H1 (cell line): ENCODE measurements around the gene JAKMIP2. TPM values are rescaled to one million over a fixed set of nuclear protein-coding genes. Genes with fewer than 3 reads are reported as not detected.

ENCODE experiments used
- CTCF ChIA-PET: fragments of 300-600 bp; sonication (Branson Sonifier 250); formaldehyde crosslinking; loops from one replicate; lab custom pipeline; 2021; ENCODE audit not compliant: partially characterized antibody; lab: Charles Lee
- POLR2A ChIA-PET: fragments of 300-600 bp; sonication (Branson Sonifier 250); formaldehyde crosslinking; loops from one replicate; lab custom pipeline; 2021; ENCODE audit warnings: inconsistent platforms; ENCODE audit not compliant: partially characterized antibody; lab: Charles Lee
- DNase-seq, 2 experiments: peaks; one replicate each; pipeline versions ENCODE4 v3.0.0 to v3.0.0-alpha.2; 2010 to 2022; ENCODE audit warnings: low spot score in 2 of 2, low read depth in 1 of 2, mixed read lengths in 1 of 2
- FAIRE-seq: peaks from 2 replicates; lab custom pipeline; 2011; peaks lifted over from hg19 to GRCh38; lab: Jason Lieb, UNC
- H2AFZ ChIP-seq: 2 replicates; pipeline ENCODE4 v1.8.1; 2012; ENCODE audit warnings: low read length, inconsistent platforms
- H2AK5ac ChIP-seq: 2 replicates; pipeline ENCODE4 v1.6.1; 2013; ENCODE audit warnings: low read depth, low read length
- H2BK120ac ChIP-seq: replicated peaks from 2 replicates; pipeline ENCODE3; 2013; ENCODE audit warnings: low read depth, low read length, inconsistent platforms
- H2BK12ac ChIP-seq: 2 replicates; pipeline ENCODE4 v1.6.1; 2013; ENCODE audit warnings: low read depth, low read length
- H2BK15ac ChIP-seq: 2 replicates; pipeline ENCODE4 v1.6.1; 2013; ENCODE audit warnings: low read length
- H2BK20ac ChIP-seq: 2 replicates; pipeline ENCODE4 v1.6.1; 2013; ENCODE audit warnings: low read length
- H2BK5ac ChIP-seq: 2 replicates; pipeline ENCODE4 v1.6.1; 2013; ENCODE audit warnings: low read depth, low read length
- H3K14ac ChIP-seq: 2 replicates; pipeline ENCODE4 v1.6.1; 2013; ENCODE audit warnings: inconsistent platforms; ENCODE audit not compliant: insufficient read length
- H3K18ac ChIP-seq: 2 replicates; pipeline ENCODE4 v1.6.1; 2013; ENCODE audit warnings: low read length; ENCODE audit errors: extremely low read depth
- H3K23ac ChIP-seq: 2 replicates; pipeline ENCODE4 v1.6.1; 2013; ENCODE audit warnings: inconsistent platforms; ENCODE audit not compliant: insufficient read length
- H3K23me2 ChIP-seq: 2 replicates; pipeline ENCODE4 v1.6.1; 2013; ENCODE audit warnings: low read depth, low read length
- H3K27ac ChIP-seq: 2 replicates; pipeline ENCODE4 v1.6.1; 2011; ENCODE audit warnings: low read depth, low read length, inconsistent platforms
- H3K27me3 ChIP-seq, 4 experiments: replicated peaks in 1 of 4; 1 replicate in 1 of 4; 2 replicates in 3 of 4; pipeline versions ENCODE4 v1.6.1 to v1.8.1; 2011 to 2013; ENCODE audit warnings: low read length in 3 of 4, mild to moderate bottlenecking in 3 of 4, inconsistent platforms in 2 of 4, mixed read lengths in 2 of 4, moderate library complexity in 1 of 4; ENCODE audit not compliant: control insufficient read depth in 3 of 4, insufficient read depth in 3 of 4; ENCODE audit errors: extremely low read depth in 1 of 4
- H3K36me3 ChIP-seq, 4 experiments: 2 replicates each; pipeline versions ENCODE4 v1.6.1 to v1.8.1; 2011 to 2013; ENCODE audit warnings: mild to moderate bottlenecking in 4 of 4, low read length in 3 of 4, moderate library complexity in 2 of 4, control low read depth in 1 of 4, inconsistent platforms in 1 of 4; ENCODE audit not compliant: insufficient read depth in 4 of 4, control insufficient read depth in 2 of 4
- H3K4ac ChIP-seq: replicated peaks from 2 replicates; pipeline ENCODE3; 2013; ENCODE audit warnings: low read length, low read depth, mixed read lengths, inconsistent platforms; ENCODE audit not compliant: insufficient read length
- H3K4me1 ChIP-seq, 4 experiments: replicated peaks in 1 of 4; 1 replicate in 1 of 4; 2 replicates in 3 of 4; pipeline versions ENCODE4 v1.6.1 to v1.8.1; 2011 to 2013; ENCODE audit warnings: low read length in 3 of 4, inconsistent platforms in 2 of 4, mixed read lengths in 1 of 4; ENCODE audit not compliant: insufficient read depth in 4 of 4, control insufficient read depth in 3 of 4
- H3K4me2 ChIP-seq, 2 experiments: 2 replicates each; pipeline versions ENCODE4 v1.6.1 to v1.8.1; 2011 to 2013; ENCODE audit warnings: low read depth in 2 of 2, low read length in 2 of 2, control low read depth in 1 of 2, inconsistent platforms in 1 of 2, mild to moderate bottlenecking in 1 of 2; ENCODE audit not compliant: insufficient read depth in 1 of 2
- H3K4me3 ChIP-seq, 4 experiments: fragments of 200-600, 300-600 bp in 1 of 4; sonication (generic), shearing (Covaris generic), sonication (Bioruptor Twin) in 1 of 4; 2 replicates each; pipeline versions ENCODE4 v1.5.1 to v1.8.1; 2011 to 2016; ENCODE audit warnings: low read length in 4 of 4, low read depth in 3 of 4, control low read depth in 2 of 4, inconsistent platforms in 2 of 4, mild to moderate bottlenecking in 2 of 4, mixed read lengths in 1 of 4, moderate library complexity in 1 of 4; ENCODE audit not compliant: insufficient read depth in 2 of 4; ENCODE audit errors: extremely low read depth in 1 of 4
- H3K56ac ChIP-seq: replicated peaks from 2 replicates; pipeline ENCODE3; 2013; ENCODE audit warnings: low read depth, mild to moderate bottlenecking, mixed read lengths, low read length, inconsistent platforms; ENCODE audit not compliant: insufficient read length
- H3K79me1 ChIP-seq: 2 replicates; pipeline ENCODE4 v1.6.1; 2013; ENCODE audit warnings: low read depth, low read length, control low read depth
- H3K79me2 ChIP-seq, 2 experiments: 2 replicates each; pipeline versions ENCODE4 v1.6.1 to v1.8.1; 2012 to 2013; ENCODE audit warnings: low read length in 2 of 2, mild to moderate bottlenecking in 2 of 2, inconsistent platforms in 1 of 2; ENCODE audit not compliant: insufficient read depth in 2 of 2, control insufficient read depth in 1 of 2
- H3K9ac ChIP-seq, 4 experiments: replicated peaks in 1 of 4; 1 replicate in 1 of 4; 2 replicates in 3 of 4; pipeline versions ENCODE4 v1.6.1 to v1.8.1; 2011 to 2013; ENCODE audit warnings: low read depth in 3 of 4, low read length in 3 of 4, control low read depth in 2 of 4, mild to moderate bottlenecking in 2 of 4, moderate library complexity in 2 of 4, inconsistent platforms in 1 of 4; ENCODE audit errors: extremely low read depth in 1 of 4
- H3K9me3 ChIP-seq, 2 experiments: 2 replicates each; pipeline versions ENCODE4 v1.6.1 to v1.8.1; 2012 to 2013; ENCODE audit warnings: mild to moderate bottlenecking in 2 of 2, moderate library complexity in 2 of 2, control low read depth in 1 of 2, inconsistent platforms in 1 of 2, low read depth in 1 of 2, low read length in 1 of 2, mixed read lengths in 1 of 2; ENCODE audit not compliant: insufficient read depth in 2 of 2
- H4K20me1 ChIP-seq, 2 experiments: replicated peaks in 1 of 2; 2 replicates each; pipeline versions ENCODE3 to v1.8.1; 2011 to 2013; ENCODE audit warnings: inconsistent platforms in 2 of 2, low read length in 2 of 2, mild to moderate bottlenecking in 1 of 2; ENCODE audit not compliant: insufficient read depth in 2 of 2, control insufficient read depth in 1 of 2
- H4K5ac ChIP-seq: 2 replicates; pipeline ENCODE4 v1.6.1; 2013; ENCODE audit warnings: low read length, low read depth, mixed read lengths, inconsistent platforms; ENCODE audit not compliant: insufficient read length
- H4K8ac ChIP-seq: 2 replicates; pipeline ENCODE4 v1.8.0; 2013; ENCODE audit warnings: mild to moderate bottlenecking, moderate library complexity, low read length, inconsistent platforms; ENCODE audit not compliant: insufficient read depth; ENCODE audit errors: extremely low read depth
- H4K91ac ChIP-seq: replicated peaks from 2 replicates; pipeline ENCODE3; 2013; ENCODE audit warnings: low read length, mixed read lengths, inconsistent platforms; ENCODE audit not compliant: insufficient read length
- CHD1 ChIP-seq: IDR thresholded peaks from 2 replicates; pipeline ENCODE4 v1.6.1; 2012; ENCODE audit warnings: low read depth, low read length, improper control_type of control experiment
- CHD2 ChIP-seq: IDR thresholded peaks from 2 replicates; pipeline ENCODE4 v1.6.1; 2012; ENCODE audit warnings: low read length, improper control_type of control experiment
- CREB1 ChIP-seq: IDR thresholded peaks from 2 replicates; pipeline ENCODE4 v1.6.1; 2012; ENCODE audit warnings: inconsistent platforms
- EP300 ChIP-seq, 2 experiments: IDR thresholded peaks; 1 replicate in 1 of 2; 2 replicates in 1 of 2; pipeline ENCODE4 v1.6.1; 2011 to 2012; ENCODE audit warnings: low read depth in 2 of 2, low read length in 2 of 2, mild to moderate bottlenecking in 2 of 2, borderline replicate concordance in 1 of 2, inconsistent platforms in 1 of 2, moderate library complexity in 1 of 2
- FOSL1 ChIP-seq: IDR thresholded peaks from 2 replicates; pipeline ENCODE4 v1.6.1; 2011; ENCODE audit warnings: mild to moderate bottlenecking, low read depth, low read length, moderate library complexity; ENCODE audit not compliant: insufficient read depth
- GABPA ChIP-seq: IDR thresholded peaks from 2 replicates; pipeline ENCODE4 v1.6.1; 2011; ENCODE audit warnings: mild to moderate bottlenecking, low read length, moderate library complexity, borderline replicate concordance; ENCODE audit not compliant: insufficient read depth
- HDAC6 ChIP-seq: IDR thresholded peaks from one replicate; pipeline ENCODE4 v1.7.1; 2012; ENCODE audit warnings: low read depth, mild to moderate bottlenecking, inconsistent platforms, low read length, moderate library complexity
- NANOG ChIP-seq: IDR thresholded peaks from 2 replicates; pipeline ENCODE4 v1.6.1; 2011; ENCODE audit warnings: low read length, low read depth, mild to moderate bottlenecking, inconsistent platforms; ENCODE audit not compliant: insufficient read depth, poor library complexity, severe bottlenecking
- PHF8 ChIP-seq: fragments of 200-600 bp; sonication (generic); conservative IDR thresholded peaks from 2 replicates; pipeline ENCODE4 v1.7.1; 2012; ENCODE audit warnings: low read depth, mild to moderate bottlenecking, inconsistent platforms, low read length, moderate library complexity
- POU5F1 ChIP-seq: IDR thresholded peaks from 2 replicates; pipeline ENCODE4 v1.6.1; 2011; ENCODE audit warnings: low read depth, mild to moderate bottlenecking, low read length, moderate library complexity
- SIN3A ChIP-seq, 2 experiments: IDR thresholded peaks in 1 of 2; conservative IDR thresholded peaks in 1 of 2; 2 replicates each; pipeline ENCODE4 v1.6.1; 2011 to 2012; ENCODE audit warnings: low read length in 2 of 2, improper control_type of control experiment in 1 of 2, low read depth in 1 of 2, mild to moderate bottlenecking in 1 of 2
- SIX5 ChIP-seq: IDR thresholded peaks from 2 replicates; pipeline ENCODE4 v1.6.1; 2011; ENCODE audit warnings: mild to moderate bottlenecking, low read depth, low read length
- SP4 ChIP-seq: IDR thresholded peaks from 2 replicates; pipeline ENCODE4 v1.6.1; 2012; ENCODE audit warnings: low read length, inconsistent platforms
- YY1 ChIP-seq: IDR thresholded peaks from 2 replicates; pipeline ENCODE4 v1.6.1; 2011; ENCODE audit warnings: low read depth, mild to moderate bottlenecking, low read length
- WGBS, 2 experiments: shearing (Covaris generic) in 1 of 2; methylation state at CpG; one replicate each; pipeline versions ENCODE4 v1.1.6 to v1.1.7; 2013 to 2015; ENCODE audit warnings: low lambda C conversion rate in 2 of 2, mixed read lengths in 2 of 2, inconsistent platforms in 1 of 2, low coverage in 1 of 2, missing lambda C conversion rate in 1 of 2; ENCODE audit not compliant: insufficient replicate concordance in 2 of 2, insufficient coverage in 1 of 2, insufficient read length in 1 of 2; ENCODE audit errors: extremely low coverage in 1 of 2, missing lambda C conversion rate in 1 of 2; 5-methylcytosine and 5-hydroxymethylcytosine counted together
- polyA plus RNA-seq, 7 experiments: library from polyadenylated mRNA; depleted of rRNA in 3 of 7; stranded (reverse) in 5 of 7; unstranded in 2 of 7; fragments of >200 nt in 5 of 7; fragments of 200-250 nt in 2 of 7; gene quantifications; 1 replicate in 5 of 7; 2 replicates in 1 of 7; 4 replicates in 1 of 7; pipeline versions ENCODE4 v1.2.1 to v1.2.3, GENCODE V29; 2011 to 2013; ENCODE audit warnings: missing spikeins in 2 of 7, mixed read lengths in 2 of 7
- total RNA-seq: library from RNA; stranded (reverse); fragmentation: NEBNext Ultra II Directional; extraction: Animal tissue kit (Norgen Biotek cat#: 25700); gene quantifications from 2 replicates; pipeline ENCODE4 v1.2.1, GENCODE V29; 2021

Gene JAKMIP2
- total and polyA plus RNA-seq, 2 of the 8 experiments (the other 6 are each of a cell fraction or from before 2014, with no cell fraction given) = 2.4 to 13.6 TPM

GRCh38 chr5:147733075-147733474 is 49.5 kb downstream of the JAKMIP2 start:
- CTCF ChIA-PET = interaction anchor here (0.9 to 1.5 kb wide), 3 partner anchors 8 to 31 kb away, joined by 3 read pairs; no protein-coding TSS in a partner anchor
- no peak for FAIRE-seq
- TF ChIP-seq PHF8 (no peak), GABPA (no peak), SP4 (no peak), YY1 (no peak), CREB1 (no peak), POU5F1 (no peak), FOSL1 (no peak), SIN3A (conservative IDR thresholded peaks at IDR 0.05 in 1 of 2, IDR thresholded peaks at IDR 0.05 in 1 of 2; ENCODE audit: low read depth in 1 of 2, low read length in 2 of 2) (no peak), CHD2 (no peak), EP300 (IDR thresholded peaks at IDR 0.05; ENCODE audit: borderline replicate concordance in 1 of 2, low read depth in 2 of 2, low read length in 2 of 2) (no peak), NANOG (no peak), CHD1 (no peak), SIX5 (no peak), HDAC6 (no peak)

More at GRCh38 chr5:147733075-147733474, 49.5 kb downstream of the JAKMIP2 start:
- no peak overlapping the region for H2BK12ac ChIP-seq
- no peak for DNase-seq
- H2BK20ac ChIP-seq = no peak overlapping the region
- no peak overlapping the region for H4K91ac ChIP-seq
- no peak overlapping the region for H3K4ac ChIP-seq
- H3K9ac ChIP-seq = no peak overlapping the region
- no peak overlapping the region for H3K4me3 ChIP-seq
- H3K4me1 ChIP-seq = peaks cover 0 to 1% (median 0%) of the 10 kb centered on the region in 4 experiments; a peak in 3 of 7 replicates
- H3K18ac ChIP-seq = no peak overlapping the region
- no peak overlapping the region for H2BK120ac ChIP-seq
- no peaks in the 10 kb centered on the region for H4K20me1 ChIP-seq
- POLR2A ChIA-PET = interaction anchor here (1.9 kb wide), 1 partner anchor 9 kb away, joined by 4 read pairs; no protein-coding TSS in a partner anchor
- no peak overlapping the region for H2AK5ac ChIP-seq
- H3K36me3 ChIP-seq = no peaks in the 10 kb centered on the region; a peak in 1 of 8 replicates
- peaks cover 0 to 6% of the 10 kb centered on the region in 2 experiments; a peak in 1 of 4 replicates for H3K79me2 ChIP-seq
- H3K23me2 ChIP-seq = no peaks in the 10 kb centered on the region
- H3K56ac ChIP-seq = no peak overlapping the region
- no peaks in the 10 kb centered on the region for H3K9me3 ChIP-seq
- H3K27ac ChIP-seq = no peak overlapping the region
- no peaks in the 10 kb centered on the region for H3K27me3 ChIP-seq
- H3K14ac ChIP-seq = no peak overlapping the region
- H3K79me1 ChIP-seq = no peaks in the 10 kb centered on the region
- H2BK5ac ChIP-seq = no peak overlapping the region
- H2AFZ ChIP-seq = no peak overlapping the region
- no peak overlapping the region for H4K8ac ChIP-seq
- no peak overlapping the region for H2BK15ac ChIP-seq
- 90% methylated on average over 1 of the region's 1 CpG; no CpG with 5 or more reads in 1 of the 2 experiments for WGBS, 2 experiments
- H4K5ac ChIP-seq = no peak overlapping the region
- no peak overlapping the region for H3K23ac ChIP-seq
- no peak overlapping the region for H3K4me2 ChIP-seq
